ENCODE data around the gene CALR3.

DNA sequence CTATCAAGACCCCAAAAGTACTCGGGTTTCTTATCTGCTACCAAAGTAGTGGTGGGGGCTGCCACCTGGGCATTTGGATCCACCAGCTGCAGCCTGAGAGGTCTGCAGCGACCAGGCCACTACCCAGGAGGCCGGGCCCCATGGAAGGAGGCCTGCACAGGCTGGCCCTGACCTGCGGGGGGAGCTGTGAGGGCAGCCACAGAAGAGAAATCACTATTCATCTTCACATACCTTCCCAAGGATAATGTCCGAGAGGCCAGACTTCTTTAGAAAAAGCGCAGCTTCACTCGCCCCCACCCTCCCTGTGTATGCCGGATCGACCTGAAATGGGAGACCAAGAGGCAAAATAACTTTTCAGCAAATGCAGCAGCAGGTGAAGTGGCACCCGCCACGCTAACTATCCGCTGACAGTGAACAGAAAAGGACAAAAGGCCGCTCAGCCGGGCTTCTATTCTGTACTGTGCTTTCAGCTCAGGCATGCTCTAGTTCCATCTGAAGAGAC, 54.3 kb downstream of the CALR3 start:
- TF ChIP-seq, protein P1, sequence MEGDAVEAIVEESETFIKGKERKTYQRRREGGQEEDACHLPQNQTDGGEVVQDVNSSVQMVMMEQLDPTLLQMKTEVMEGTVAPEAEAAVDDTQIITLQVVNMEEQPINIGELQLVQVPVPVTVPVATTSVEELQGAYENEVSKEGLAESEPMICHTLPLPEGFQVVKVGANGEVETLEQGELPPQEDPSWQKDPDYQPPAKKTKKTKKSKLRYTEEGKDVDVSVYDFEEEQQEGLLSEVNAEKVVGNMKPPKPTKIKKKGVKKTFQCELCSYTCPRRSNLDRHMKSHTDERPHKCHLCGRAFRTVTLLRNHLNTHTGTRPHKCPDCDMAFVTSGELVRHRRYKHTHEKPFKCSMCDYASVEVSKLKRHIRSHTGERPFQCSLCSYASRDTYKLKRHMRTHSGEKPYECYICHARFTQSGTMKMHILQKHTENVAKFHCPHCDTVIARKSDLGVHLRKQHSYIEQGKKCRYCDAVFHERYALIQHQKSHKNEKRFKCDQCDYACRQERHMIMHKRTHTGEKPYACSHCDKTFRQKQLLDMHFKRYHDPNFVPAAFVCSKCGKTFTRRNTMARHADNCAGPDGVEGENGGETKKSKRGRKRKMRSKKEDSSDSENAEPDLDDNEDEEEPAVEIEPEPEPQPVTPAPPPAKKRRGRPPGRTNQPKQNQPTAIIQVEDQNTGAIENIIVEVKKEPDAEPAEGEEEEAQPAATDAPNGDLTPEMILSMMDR (conservative IDR thresholded peaks at IDR 0.05; ENCODE audit: low read length): peak; percentile 78
- no peak for TF ChIP-seq EZH2phosphoT487 (IDR thresholded peaks at IDR 0.05; ENCODE audit: borderline replicate concordance)
